Superior temporal gyrus (tissue), 1 donor: ENCODE measurements around the gene SLC8A1.

ENCODE experiments used
- DNase-seq: peaks from one replicate; pipeline ENCODE4 v3.0.0-alpha.2; 2016; ENCODE audit errors: extremely low spot score

The SLC8A1 gene

GRCh38 chr2:40155728-40156127 lies 296.2 kb downstream of the SLC8A1 start:
- no peak for DNase-seq

DNA sequence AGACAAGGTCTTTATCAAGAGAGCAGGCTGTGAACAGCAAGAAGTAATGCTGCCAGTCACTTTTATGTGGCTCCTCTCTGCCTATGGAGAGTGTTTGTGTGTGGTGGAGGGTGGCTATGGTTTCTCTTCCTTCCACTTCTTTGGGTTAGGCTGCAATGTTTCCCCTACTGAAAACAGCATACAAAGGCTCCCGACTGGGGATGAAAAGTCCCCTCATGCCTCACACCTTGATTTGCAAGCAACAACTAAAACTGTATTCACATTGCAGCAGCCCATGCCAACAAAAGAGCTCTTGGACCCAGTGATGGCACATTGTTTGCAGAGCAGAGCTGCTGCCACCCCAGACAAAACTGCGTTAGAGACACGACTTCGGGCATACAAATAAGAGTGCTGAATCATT lies 301.6 kb downstream of the SLC8A1 start:
- peak; percentile 45 for DNase-seq

- no peak for DNase-seq
These were observed 303.6 kb downstream of the SLC8A1 start for GRCh38 chr2:40148334-40148733.

- DNase-seq, result no peak
These were observed 304.5 kb downstream of the SLC8A1 start for GRCh38 chr2:40147360-40147759.

DNA sequence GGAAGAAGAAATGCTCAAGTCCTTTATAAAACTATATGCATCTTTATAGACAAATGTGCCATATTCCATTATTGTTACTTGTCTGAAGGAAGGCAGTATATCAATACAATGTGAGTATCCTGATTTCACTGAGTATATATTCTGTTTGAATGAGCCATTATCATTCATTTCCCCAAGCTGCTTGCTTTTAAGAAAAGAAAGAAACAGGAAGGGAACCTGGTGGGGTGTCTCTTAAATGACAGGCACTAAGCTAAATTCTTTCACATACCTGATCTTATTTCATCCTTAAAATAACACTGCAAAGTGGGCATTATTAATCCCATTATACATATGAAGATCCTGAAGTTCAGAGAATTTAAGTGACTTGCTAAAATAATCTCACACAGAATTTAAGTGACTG lies 307.9 kb downstream of the SLC8A1 start:
- DNase-seq, result no peak

DNA sequence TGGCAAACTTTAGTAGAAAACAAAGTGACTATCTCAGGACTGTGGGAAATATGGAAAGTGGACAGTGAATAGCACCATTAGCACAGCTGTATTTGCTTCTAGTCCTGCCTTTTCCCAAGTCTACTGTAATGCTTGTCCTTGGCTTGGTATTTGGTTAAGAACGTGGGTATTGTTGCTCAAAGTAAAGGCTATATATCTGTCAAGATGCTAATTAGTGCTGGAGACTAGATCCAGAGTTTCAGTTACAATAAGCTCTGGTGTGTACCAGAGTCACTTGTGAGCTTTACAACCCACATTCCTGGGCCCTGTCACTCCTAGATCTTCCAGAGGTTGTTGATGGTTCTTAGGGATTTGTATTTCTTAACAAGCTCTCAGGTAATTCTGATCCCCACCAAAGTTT lies 313.6 kb downstream of the SLC8A1 start:
- no peak for DNase-seq

DNA sequence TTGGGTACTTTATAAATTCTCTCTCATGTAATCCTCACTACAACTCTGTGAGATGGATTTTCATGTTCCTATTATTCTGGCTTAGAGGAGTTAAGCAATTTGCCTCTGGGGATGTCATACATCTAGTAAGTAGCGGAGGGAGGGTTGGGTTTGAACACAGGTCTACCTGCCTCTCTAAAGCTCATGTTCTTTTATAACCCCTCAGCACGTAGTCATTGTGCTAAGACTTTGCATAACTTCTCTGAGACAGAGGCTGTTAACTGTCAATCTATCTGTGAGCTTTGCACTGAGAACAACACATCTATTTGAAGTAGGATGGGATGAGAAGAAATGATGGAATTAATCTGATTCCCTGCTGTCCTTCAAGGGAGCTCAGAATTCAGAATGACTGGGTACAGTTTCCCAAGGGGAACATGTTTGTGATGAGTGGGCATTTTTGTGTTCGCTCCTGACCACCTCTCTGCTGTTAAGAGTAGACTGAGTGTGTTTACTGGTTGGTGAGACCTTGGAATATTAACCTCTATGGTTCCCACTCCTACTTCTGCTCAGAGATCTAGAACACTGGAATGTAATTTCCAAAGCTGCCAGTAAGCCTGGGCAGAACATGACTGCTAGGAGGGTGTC lies 320.7 kb downstream of the SLC8A1 start:
- no peak for DNase-seq

DNA sequence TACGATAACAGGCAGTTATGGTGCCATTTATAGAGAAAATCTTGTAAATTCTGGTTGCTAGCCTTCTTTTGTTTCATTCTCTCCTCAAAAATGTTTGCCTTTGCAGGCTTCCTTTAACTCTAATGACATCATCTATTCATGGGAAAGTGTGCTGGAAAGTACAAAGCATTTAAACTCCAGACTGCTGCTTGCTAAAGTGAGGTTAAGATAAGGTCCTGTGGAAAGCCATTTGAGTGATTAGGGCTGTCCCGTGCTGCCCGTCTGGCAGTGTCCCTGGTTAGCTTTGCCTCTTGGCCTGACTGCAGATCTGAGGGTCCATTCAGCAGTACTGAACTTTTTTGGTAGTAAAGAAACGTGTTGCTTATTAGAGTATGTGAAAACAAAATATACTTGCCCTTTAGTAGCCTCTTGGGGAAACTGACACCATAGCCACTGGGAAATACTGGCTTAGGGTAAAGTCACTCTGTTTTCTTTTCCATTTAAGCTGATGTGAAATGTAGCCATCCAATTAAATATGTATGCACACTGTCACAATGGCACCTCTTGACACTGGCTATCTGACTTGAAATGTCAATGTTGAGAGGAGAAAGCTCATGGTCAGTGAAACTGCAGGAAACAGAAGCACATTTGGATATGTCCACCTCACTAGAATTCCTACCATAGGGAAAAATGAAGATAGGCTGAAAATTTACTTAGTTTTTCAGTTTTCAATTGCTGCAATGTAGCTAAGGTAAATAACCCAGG lies 321.5 kb downstream of the SLC8A1 start:
- DNase-seq, result no peak

- DNase-seq, result no peak
These were observed 322.2 kb downstream of the SLC8A1 start for GRCh38 chr2:40129725-40130124.

DNA sequence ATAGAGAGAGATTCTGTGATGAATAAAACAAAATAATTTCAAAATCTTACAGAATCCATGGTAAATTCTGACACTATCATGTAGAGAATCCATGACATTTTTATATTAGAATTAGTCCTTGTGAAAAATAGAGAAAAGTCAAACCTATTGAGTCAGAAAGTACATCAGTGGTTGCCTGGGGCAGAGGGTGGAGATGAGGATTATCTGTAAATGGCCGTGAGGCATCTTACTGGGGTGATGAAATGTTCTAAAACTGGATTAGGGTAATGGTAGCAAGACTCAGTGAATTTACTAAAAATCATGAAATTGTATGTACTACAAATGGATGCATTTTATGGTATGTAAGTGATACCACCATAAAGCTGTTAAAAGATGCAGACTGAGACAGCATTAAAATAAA lies 323.1 kb downstream of the SLC8A1 start:
- no peak for DNase-seq

DNA sequence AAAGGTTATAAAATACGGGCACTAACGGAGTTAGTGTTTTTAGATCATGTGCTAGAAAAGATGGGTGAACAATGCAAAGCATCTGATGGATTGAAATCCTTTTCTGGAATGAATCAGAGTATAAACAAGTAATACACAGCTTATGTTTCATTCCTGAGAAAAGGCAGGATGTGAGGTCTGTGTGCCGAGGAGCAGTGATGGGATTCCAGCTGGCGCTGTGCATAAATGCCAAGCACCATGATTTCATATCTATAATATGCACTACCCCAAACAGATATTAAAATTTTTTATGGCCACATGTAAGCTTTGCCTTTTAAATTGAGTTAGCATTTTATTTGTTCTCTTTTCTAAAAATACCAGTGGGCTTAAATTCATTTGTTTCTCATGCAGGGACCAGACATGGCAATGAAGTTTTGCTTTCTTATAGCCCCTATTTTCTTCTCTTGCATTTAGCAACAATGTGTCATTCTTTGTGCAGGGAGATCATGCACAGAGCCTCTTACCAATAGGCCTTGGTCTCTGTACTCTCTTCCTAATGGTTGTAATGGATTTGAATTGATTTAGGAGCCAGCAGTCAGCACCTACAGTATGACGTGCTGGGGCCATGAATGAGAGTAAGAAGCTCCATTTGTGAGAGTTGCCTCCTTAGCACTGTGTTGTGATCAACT lies 323.9 kb downstream of the SLC8A1 start:
- no peak for DNase-seq

GRCh38 chr2:40127146-40127545 lies 324.7 kb downstream of the SLC8A1 start:
- no peak for DNase-seq

DNA sequence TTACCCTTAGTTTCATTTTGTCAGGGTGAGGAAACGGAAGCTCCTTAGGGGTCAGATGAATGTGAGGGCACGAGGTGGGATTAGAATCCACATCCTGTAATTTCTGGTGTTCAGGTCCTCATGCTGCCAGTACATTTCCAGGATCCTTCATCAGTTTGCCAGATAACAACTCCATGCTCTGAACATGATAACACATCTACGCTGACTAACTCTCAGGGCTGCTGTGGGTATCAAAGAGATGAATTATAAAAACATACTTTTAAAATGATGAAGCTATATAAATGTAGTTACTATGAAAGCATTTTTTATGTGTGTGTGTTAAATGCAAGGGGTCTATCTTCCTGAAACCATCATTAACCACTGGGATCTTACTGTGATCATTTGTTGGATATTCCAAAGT lies 325.9 kb downstream of the SLC8A1 start:
- no peak for DNase-seq

- DNase-seq, result no peak
These were observed 328.1 kb downstream of the SLC8A1 start for GRCh38 chr2:40123746-40124145.

GRCh38 chr2:40123326-40123725 lies 328.6 kb downstream of the SLC8A1 start:
- DNase-seq, result no peak

DNA sequence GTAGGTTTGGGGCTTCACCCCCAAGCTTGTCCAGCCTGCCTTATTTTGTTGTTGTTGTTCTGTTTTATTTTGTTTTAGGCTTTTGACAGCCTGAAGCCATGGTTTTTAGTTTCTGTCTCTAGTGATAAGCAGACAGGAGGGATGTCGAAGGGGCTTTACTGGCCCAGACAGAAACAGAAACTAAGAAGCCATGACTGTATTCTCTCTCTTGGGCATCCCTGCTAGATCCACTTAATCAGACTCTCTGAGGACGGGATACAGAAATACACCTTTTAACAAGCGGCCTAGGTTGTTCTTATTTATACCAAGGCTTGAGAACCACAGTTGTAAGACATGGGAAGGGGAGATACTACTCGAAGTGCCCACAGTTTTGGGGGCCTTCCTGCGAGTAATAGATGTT lies 330.9 kb downstream of the SLC8A1 start:
- DNase-seq, result no peak

DNA sequence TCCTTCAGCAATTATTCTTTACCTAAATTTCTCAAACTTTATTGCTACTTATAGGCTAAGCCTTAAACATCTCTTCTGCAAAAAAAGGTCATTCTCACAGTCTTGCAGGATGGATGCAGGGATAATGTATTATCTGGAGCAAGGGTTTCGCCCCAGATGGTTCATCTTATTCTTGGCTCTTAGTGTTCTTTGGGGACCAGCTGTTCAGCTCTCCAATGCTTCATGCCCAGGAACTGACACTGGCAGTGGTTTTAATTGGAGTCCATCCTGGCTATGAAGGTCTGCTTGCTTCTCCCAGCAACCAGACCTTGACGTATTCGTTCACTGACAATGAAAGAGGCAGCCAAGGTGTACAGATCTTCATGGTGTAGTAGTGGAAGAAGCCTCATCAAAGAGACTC lies 331.9 kb downstream of the SLC8A1 start:
- peak; percentile 29 for DNase-seq

GRCh38 chr2:40118622-40119021 lies 333.3 kb downstream of the SLC8A1 start:
- DNase-seq, result no peak

- DNase-seq, result no peak
These were observed 336.0 kb downstream of the SLC8A1 start for GRCh38 chr2:40115894-40116293.

- DNase-seq, result no peak
These were observed 336.5 kb downstream of the SLC8A1 start for GRCh38 chr2:40115348-40115747.

DNA sequence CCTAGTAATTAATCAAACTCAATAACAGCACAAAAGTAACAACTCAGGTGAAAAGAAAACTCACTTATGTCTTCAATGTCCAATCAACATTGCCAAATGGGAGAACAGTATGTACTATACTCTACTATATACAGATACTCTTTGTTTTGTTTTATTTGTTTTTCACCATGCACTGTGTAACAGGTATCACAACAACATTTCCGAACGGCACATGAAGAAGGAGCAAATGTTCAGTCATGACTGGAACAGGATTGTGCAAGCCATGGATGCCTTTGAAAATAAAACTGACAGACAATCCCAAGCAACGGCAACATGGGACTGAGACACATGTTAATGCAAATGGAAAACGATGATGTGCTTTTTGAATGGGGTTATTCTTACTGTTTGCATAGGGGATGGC lies 337.9 kb downstream of the SLC8A1 start:
- DNase-seq, result no peak

DNA sequence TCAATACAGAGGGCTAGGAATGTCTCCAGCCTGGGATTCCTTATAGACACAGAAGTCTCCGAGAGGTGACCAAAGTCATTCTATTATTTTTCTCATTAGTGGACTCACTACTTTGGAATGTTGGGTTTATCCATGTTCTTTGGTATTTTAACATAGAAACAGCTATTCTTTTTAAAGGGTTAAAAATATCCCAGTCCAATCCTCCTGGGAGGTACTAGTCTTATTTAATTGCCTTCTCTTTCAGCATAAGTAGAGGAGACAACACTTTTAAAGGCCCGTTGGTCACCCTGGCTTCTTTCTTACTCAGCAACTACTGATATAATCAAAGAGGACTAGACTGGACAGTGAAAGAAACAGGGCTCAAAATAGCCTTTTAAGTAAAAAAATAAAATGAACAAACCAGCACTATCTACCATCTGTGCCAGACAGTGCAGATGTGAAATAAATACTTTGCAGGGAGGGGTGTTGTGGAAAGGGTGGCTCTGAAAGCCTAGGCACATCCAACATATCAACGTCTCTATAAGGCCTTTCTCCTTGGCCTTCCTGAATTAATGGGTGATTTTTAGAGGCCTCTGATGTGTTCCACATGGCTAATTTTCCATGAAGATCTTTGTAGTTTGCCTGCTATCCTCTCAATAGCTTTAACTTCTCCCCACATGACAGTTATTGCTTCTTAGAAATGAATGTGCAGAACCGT lies 338.5 kb downstream of the SLC8A1 start:
- DNase-seq, result no peak

DNA sequence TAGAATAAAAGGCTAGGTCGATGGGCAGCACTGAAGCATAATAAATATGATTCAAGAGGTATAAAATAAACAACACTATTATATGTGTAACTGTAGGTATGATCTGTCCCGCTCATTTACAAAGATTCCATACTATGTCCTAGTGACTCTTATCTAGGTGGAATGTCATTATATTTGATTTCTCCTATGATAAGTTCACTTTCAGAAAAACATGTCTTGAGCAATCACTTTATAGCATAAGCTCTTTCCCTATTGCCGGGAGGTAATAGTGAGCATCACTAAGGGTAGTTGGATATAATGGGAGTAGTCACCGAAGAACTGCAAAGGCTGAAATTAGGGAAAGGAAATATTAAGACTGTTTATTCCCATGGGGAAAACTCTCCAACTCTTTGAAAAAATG lies 342.5 kb downstream of the SLC8A1 start:
- no peak for DNase-seq
